Hepatocyte (in vitro differentiated cells): ENCODE data around the gene ROS1.

Experiments
- EZH2 ChIP-seq: fragments of 200-600 bp; sonication (generic); IDR thresholded peaks from 2 replicates; pipeline ENCODE4 v1.6.1; 2016; ENCODE audit warnings: antibody characterized with exemption, mild to moderate bottlenecking, borderline replicate concordance
- EZH2phosphoT487 ChIP-seq: fragments of 200-600 bp; sonication (generic); IDR thresholded peaks from one replicate; pipeline ENCODE4 v1.6.1; 2018; ENCODE audit warnings: antibody characterized with exemption, mild to moderate bottlenecking, low read depth, moderate library complexity; ENCODE audit not compliant: unreplicated experiment, severe bottlenecking
- TF ChIP-seq, protein P1 (sequence below): fragments of 200-600 bp; sonication (generic); IDR thresholded peaks from 2 replicates; pipeline ENCODE4 v1.5.1; 2016; ENCODE audit warnings: antibody characterized with exemption, mild to moderate bottlenecking; ENCODE audit not compliant: poor library complexity

DNA sequence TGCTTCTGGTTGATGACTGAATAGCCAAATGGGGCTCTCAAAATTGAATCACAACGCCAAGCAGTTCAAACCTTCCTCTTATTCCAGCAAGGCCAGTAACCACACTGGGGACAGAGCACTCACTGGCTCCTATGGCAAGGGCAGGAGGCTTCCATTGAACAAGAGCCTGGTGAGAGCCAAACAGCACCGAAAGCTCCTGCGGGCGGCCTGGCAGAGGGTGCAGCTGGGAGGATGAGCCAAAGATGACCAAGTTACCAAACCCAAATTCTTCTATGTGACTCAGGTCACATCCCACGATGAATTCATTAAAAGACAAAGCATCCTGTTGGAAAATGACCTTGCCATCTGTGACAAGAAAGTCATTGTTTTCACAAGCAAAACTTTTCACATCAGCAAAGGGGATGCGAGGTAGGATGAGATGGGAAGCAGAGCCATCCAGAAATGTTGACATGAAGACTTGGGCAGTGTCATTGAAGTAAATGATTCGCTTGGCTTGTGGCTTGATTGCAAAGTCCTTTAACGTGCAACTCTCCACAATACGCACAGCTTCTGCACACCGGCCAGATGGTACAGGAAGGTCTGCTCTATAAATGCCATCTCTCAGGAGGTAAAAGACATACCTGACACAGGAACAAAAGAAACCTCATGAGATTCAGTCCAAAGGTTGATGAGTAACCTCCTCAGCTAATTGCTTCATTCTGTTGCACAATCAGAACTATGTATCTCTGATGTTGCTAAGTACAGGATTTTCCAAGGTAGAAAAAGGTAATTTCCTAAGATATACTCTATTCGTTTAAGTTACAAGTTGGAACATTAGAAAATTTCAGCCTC lies 36.3 kb downstream of the ROS1 start:
- TF ChIP-seq EZH2 (no peak), EZH2phosphoT487 (no peak)
- TF ChIP-seq, protein P1, sequence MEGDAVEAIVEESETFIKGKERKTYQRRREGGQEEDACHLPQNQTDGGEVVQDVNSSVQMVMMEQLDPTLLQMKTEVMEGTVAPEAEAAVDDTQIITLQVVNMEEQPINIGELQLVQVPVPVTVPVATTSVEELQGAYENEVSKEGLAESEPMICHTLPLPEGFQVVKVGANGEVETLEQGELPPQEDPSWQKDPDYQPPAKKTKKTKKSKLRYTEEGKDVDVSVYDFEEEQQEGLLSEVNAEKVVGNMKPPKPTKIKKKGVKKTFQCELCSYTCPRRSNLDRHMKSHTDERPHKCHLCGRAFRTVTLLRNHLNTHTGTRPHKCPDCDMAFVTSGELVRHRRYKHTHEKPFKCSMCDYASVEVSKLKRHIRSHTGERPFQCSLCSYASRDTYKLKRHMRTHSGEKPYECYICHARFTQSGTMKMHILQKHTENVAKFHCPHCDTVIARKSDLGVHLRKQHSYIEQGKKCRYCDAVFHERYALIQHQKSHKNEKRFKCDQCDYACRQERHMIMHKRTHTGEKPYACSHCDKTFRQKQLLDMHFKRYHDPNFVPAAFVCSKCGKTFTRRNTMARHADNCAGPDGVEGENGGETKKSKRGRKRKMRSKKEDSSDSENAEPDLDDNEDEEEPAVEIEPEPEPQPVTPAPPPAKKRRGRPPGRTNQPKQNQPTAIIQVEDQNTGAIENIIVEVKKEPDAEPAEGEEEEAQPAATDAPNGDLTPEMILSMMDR, result no peak
